GM12873 (cell line): ENCODE measurements around the gene DNAJC1.

ENCODE experiments used
- CTCF ChIP-seq: IDR thresholded peaks from 2 replicates; pipeline ENCODE4 v1.5.1; 2012; ENCODE audit warnings: low read depth, mild to moderate bottlenecking, moderate library complexity, low read length, control low read depth; ENCODE audit not compliant: insufficient read depth; ENCODE audit errors: missing control alignments

Gene DNAJC1

GRCh38 chr10:21919906-21920305, 83.6 kb downstream of the DNAJC1 start:
- TF ChIP-seq CTCF: no peak

GRCh38 chr10:21919117-21919516, 84.4 kb downstream of the DNAJC1 start:
- TF ChIP-seq CTCF: no peak

- no peak for TF ChIP-seq CTCF
Measured at GRCh38 chr10:21912625-21913024, 90.9 kb downstream of the DNAJC1 start.

GRCh38 chr10:21910798-21911197, 92.7 kb downstream of the DNAJC1 start:
- no peak for TF ChIP-seq CTCF

GRCh38 chr10:21907436-21907835, 96.1 kb downstream of the DNAJC1 start:
- TF ChIP-seq CTCF: no peak

- TF ChIP-seq CTCF: no peak
Measured at GRCh38 chr10:21904930-21905329, 98.6 kb downstream of the DNAJC1 start.

- no peak for TF ChIP-seq CTCF
Measured at GRCh38 chr10:21899736-21900135, 103.8 kb downstream of the DNAJC1 start.
